ENCODE data around the gene CSNK2B. TPM values are rescaled to one million over a fixed set of nuclear protein-coding genes. Genes with fewer than 3 reads are reported as not detected.
A peak's percentile ranks its signal among the peaks of the same experiment; 100 is the strongest.

CSNK2B gene
- total RNA-seq, 1 experiment from 2014 or later: 173 TPM

GRCh38 chr6:31634969-31635575 lies 30.8 kb upstream of the CSNK2B start:
- intact Hi-C loops (cut with micrococcal nuclease; ENCODE audit: unreplicated experiment): no loop called here
- Histone ChIP-seq H4K20me1 (ENCODE audit: insufficient read depth) (0 out of 2 replicates have a peak, but pooled peaks cover 17% of the 10 kb centered on the region), H3K9me3 (ENCODE audit: insufficient read depth, low read depth) (no peaks in the 10 kb centered on the region), H2AFZ (no peak overlapping the region), H3K27ac (no peak overlapping the region), H3K9me2 (ENCODE audit: insufficient read depth) (no peaks in the 10 kb centered on the region), H3K27me3 (ENCODE audit: insufficient read depth, low read depth) (no peaks in the 10 kb centered on the region), H3K79me2 (ENCODE audit: low read depth) (no peaks in the 10 kb centered on the region), H3K36me3 (ENCODE audit: low read depth) (peaks cover 16% of the 10 kb centered on the region; the same call in 1 of the 2 replicates), H3K4me2 (no peak overlapping the region), H3F3A (ENCODE audit: insufficient read depth, low read depth) (peaks cover 70% of the 10 kb centered on the region), H3K4me3 (no peak overlapping the region), H3K4me1 (replicated peaks; ENCODE audit: insufficient read depth) (no peaks in the 10 kb centered on the region)
- CTCF ChIA-PET: interaction anchor here (0.6 kb wide), 1 partner anchor 28 kb away, joined by 6 read pairs; no protein-coding TSS in a partner anchor
- POLR2A ChIA-PET (ENCODE audit: unreplicated experiment): interaction anchor here (0.5 kb wide), 1 partner anchor 14 kb away, joined by 3 read pairs; no protein-coding TSS in a partner anchor
- DNase-seq: no peak
- no TSS peak for BruUV-seq (replicated peaks)
- no peak for TF ChIP-seq EZH2 (IDR thresholded peaks at IDR 0.05; ENCODE audit: low read depth)
- no peak for TF ChIP-seq CTCF (conservative IDR thresholded peaks at IDR 0.05)

- TSS peak; percentile 16 for BruUV-seq (replicated peaks)
- H3K36me3 ChIP-seq (ENCODE audit: low read depth): peaks cover 19% of the 10 kb centered on the region; the same call in 1 of the 2 replicates
Observed at GRCh38 chr6:31636698-31637596, 28.9 kb upstream of the CSNK2B start.

More at GRCh38 chr6:31636698-31637596, 28.9 kb upstream of the CSNK2B start:
- Histone ChIP-seq H3K27ac (no peak overlapping the region), H3K27me3 (ENCODE audit: insufficient read depth, low read depth) (no peaks in the 10 kb centered on the region), H3K9me2 (ENCODE audit: insufficient read depth) (no peaks in the 10 kb centered on the region), H3K79me2 (ENCODE audit: low read depth) (no peaks in the 10 kb centered on the region), H3K4me1 (replicated peaks; ENCODE audit: insufficient read depth) (no peaks in the 10 kb centered on the region), H3K4me3 (no peak overlapping the region), H2AFZ (no peak overlapping the region), H3K4me2 (no peak overlapping the region), H3F3A (ENCODE audit: insufficient read depth, low read depth) (peaks cover 73% of the 10 kb centered on the region), H3K9me3 (ENCODE audit: insufficient read depth, low read depth) (no peaks in the 10 kb centered on the region), H4K20me1 (ENCODE audit: insufficient read depth) (0 out of 2 replicates have a peak, but pooled peaks cover 17% of the 10 kb centered on the region)
- CTCF ChIA-PET: no interaction called here
- DNase-seq: no peak
- intact Hi-C loops (cut with micrococcal nuclease; ENCODE audit: unreplicated experiment): no loop called here
- POLR2A ChIA-PET (ENCODE audit: unreplicated experiment): interaction anchor here (0.6 kb wide), 1 partner anchor 228 kb away, joined by 4 read pairs; no protein-coding TSS in a partner anchor
- no peak for TF ChIP-seq CTCF (conservative IDR thresholded peaks at IDR 0.05)
- TF ChIP-seq EZH2 (IDR thresholded peaks at IDR 0.05; ENCODE audit: low read depth): no peak
